HG03378 (cell line): Measurements from ENCODE around the gene KDELR1.
"Not testable (repeated sequence)": the region's sequence is repeated elsewhere in the genome, so short reads cannot be mapped to it uniquely, and the experiment has no call there.

Experiments
- ATAC-seq: cut with Tn5 transposase; IDR thresholded peaks from one replicate; pipeline ENCODE4 v1.9.1; 2021; ENCODE audit warnings: mild to moderate bottlenecking, moderate library complexity; ENCODE audit not compliant: unreplicated experiment

Gene KDELR1

DNA sequence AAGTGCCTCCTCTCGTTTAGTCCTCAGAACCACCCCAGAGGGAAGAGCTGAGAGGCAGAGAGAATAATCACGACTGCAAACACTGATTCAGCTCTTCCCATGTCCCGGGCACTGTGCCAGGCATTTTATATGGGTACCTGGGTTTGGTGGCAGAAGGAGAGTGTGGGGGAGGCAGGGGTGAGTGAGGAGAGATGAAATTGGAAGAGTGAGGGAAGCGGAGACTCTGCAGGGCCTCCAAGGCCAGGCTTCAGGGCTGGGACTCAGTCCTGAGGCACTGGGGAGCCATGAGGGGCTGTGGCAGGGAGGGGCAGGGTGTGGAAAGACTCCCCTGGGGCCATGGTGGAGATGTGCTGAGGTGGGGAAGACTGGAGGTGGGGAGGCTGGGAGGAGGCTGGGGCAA lies 18.4 kb downstream of the KDELR1 start:
- no peak for ATAC-seq

DNA sequence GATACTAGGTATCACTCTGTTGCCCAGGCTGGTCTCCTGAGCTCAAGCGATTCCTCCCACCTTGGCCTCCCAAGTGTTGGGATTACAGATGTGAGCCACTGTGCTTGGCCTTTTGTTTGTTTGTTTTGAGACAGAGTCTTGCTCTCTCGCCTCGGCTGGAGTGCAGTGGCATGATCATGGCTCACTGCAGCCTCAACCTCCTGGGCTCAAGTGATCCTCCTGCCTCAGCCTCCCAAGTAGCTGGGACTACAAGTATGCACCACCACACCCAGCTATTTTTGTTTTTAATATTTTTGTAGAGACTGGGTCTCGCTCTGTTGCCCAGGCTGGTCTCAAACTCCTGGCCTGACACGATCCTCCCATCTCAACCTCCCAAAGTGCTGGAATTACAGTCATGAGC lies 19.6 kb downstream of the KDELR1 start:
- ATAC-seq, result not testable (repeated sequence)

DNA sequence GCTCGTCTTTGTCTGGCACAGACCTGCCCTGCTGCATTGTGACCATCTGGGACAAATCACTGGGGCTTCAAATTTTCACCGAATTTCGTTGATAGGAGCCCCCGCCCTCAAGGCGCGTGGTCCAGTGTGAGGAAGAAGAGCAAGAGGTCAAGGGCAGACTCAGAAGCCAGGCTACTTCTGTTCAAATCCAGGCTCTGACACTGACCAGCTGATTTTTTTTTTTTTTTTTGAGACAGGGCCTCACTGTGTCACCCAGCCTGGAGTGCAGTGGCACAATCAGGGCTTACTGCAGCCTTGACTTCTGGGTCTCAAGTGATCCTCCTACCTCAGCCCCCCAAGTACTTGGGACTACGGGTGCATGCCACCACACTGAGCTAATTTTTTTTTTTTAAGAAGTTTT lies 20.0 kb downstream of the KDELR1 start:
- ATAC-seq, result no peak

DNA sequence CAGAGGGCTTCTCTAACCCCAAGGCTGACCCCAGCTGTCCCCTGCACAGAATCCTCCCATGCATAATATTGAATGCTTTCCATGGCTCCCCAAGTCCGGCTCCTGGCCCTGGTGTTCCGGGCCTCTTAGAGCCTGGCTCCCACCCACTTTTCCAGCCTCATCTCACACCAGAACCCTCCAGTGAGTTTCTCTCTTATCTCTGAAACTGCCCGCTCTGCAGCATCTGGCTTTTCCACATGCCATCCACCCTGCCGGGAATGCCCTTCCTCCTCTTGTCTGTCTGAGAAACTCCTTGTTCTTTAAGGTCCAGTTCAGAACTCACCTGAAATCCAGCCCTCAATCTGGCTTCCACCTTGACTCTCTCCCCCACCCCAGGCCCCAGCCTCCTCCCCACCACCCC lies 20.4 kb downstream of the KDELR1 start:
- no peak for ATAC-seq

DNA sequence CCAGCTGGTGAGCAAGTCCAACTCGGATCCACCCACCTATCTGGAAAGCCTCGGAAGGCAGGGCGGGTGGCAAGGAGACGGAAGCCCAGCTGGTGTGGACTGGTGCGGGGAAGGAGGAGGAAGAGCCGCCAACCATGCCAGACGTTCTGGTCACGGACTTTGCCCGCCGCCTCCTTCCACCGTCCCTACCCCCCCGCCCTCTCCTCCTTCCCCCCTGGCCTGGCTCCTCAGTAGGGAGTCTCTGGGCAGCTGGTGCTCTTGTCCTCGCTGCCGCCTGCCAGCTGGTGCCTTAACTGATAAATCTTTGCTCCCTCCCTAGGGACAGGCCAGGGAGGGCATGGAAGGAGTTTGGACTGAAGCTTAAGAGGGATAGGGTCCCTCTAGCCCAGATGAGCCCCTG lies 22.4 kb downstream of the KDELR1 start:
- no peak for ATAC-seq

DNA sequence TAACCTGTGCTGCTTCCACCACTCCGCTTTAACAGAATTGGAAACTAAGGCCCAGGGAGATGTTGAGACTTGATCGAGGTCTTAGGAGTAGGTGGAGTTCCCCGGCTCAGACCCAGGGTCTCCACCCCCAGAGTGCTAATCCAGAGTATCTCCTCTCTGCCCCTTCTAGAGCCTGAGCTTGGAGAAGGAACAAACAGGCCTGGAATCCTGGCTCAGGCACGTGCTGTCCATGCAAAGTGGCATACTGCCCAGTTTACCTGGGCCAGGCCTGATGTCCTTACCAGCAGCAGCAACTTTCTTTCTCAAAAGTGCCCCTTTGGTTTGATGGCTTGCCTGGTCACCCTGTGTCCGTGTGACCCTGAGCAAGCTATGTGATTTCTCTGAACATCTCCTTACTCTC lies 23.5 kb downstream of the KDELR1 start:
- ATAC-seq, result no peak

DNA sequence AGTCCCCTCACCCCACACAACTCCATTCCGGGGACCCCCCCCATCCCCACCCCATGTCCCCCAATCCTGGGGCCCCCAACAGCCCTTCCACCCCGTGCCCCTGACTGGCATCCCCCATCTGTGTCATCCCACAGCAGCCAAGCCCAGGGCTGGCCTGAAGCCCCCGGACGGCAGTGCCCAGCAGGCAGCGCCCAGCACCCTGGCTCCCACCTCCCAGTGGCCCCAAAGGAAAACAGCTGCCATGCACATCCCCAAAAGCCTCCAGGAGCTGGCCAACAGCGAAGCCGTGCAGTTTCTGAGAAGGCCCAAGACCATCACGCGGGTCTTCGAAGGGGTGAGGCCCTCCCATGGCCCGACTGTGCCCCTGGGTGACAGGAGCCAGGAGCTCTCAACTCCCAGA lies 25.7 kb downstream of the KDELR1 start:
- ATAC-seq, result no peak

DNA sequence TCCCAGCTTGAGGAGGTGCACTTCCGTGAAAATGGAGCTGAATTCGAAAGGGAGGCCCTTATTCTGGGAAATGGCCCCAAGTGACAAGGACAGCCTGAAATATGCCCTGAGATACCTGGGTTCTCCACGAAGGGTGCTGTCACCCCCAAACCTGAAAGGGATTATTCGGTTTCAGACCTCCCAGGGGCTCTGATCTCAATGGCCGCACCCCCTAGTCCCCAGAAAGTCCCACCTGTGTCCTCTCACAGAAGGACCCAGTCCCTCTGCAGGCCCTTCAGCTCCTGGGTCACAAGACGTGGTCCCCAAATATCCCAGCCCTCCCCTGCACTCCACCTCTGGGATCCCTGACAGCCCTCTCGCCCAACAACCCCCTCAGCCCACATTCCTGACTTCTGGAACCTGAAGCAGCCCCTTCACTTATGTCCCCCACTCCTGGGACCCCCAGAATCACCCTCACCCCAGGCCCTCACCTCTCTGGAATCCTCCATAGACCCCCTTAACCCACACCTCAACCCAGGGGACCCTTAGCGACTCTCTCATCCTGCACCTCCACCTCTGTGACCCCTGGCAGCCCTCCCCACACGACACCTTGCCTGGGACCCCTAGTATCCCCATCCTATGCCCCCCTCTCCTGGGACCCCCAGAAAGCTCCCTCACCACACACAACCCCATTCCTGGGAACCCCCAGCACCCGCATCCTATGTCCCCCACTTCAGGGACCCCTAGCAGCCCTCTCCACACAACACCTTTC lies 26.6 kb downstream of the KDELR1 start:
- no peak for ATAC-seq

DNA sequence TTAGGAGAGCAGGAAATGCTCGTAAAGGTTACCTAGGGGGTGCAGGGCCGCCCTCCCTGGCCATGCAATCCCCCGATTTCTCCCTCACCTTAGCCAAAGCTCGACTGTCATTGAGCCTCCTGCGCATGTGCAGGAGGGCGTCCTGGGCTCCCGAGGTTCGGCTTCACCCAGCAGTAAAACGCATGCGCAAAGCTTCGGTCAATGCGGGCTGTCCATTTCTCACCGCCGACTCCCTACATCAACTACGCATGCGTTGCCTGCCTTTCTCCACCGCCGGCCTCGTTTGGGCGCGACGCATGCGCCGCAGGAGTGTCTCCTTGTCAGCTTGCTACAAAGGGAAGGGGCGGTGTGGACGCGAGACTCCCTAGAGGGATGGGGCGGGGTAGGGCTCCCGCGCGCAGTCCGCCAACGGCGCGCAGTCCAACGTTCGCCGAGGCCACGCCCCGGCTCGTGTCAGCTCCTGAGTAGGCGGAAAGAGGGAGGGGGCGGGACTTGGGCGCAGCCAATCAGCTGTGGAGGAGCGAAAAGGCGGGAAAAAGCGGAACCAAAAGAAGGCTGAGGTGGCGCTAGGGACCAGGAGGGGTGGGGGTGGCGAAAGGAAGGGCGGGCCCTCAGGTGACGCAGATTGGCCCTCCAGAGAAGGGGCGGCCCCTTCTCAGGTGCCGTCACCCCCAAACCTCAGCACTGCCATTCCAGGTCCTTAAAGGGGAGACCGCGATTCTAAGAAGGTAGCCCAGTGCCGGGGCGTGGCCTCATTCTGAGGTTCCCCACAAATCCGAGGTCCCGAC lies 27.3 kb downstream of the KDELR1 start, which contains the start of the genes SYNGR4 and TMEM143:
Gene SYNGR4 (plus strand): TSS at position 558 of the 788 bp plus-strand sequence. CDS start 1,476 bp downstream, outside the sequence.
Gene TMEM143 (minus strand): TSS at position 131 of the 788 bp plus-strand sequence. CDS start 20 bp downstream, at position 111.
- peak; percentile 67 for ATAC-seq

DNA sequence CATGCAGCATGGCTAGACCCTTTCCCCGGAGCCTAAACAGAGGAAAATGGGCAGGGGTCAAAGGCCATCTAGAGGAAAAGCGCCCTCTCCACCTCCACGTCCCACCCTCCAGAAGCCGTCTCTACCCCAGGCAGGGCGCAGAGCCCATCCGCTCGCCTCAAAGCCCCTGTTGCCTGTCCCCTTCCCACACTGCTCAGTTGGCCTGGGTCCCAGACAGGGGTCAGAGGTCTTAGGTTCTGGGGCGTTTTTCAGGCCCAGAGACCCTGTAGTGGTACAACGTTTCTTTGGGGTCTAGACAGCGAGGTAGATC lies 27.9 kb downstream of the KDELR1 start:
- ATAC-seq, result peak; percentile 6

DNA sequence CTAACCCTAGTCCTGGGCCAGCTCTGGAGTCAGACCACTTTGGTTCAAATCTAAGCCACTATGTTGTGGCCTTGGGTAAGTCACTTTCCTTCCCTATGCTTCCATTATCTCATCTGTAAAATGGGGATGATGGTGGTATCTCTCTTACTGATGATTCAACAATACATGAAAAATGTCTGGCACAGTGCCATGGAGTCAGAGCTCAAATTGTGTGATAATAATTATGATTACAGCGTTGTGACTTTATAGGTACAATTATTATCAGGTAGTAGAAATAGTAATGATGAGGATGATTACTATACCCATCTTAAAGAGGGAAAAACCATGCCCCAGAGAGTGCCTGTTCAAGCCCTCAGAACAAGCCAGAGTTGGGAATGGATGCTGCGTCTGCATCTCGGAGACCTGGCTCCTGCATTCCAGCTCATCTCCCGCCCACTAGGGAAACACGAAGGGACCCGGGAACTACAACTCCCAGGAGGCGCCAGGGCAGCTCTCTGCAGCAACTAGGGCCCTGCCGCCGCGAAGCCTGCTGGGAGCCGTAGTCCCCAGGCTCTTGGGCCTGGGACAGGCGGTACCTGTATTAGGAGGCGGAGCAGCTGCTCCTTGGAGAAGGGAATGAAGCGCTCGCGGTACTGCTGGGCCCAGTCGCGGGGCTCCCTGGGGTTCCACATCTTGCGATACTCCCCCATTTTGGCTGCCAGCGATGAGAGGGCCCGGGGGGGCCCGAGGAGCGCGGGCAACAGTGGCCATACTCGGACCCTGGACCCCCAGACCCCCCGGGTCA lies 28.4 kb downstream of the KDELR1 start:
- ATAC-seq, result peak; percentile 36

DNA sequence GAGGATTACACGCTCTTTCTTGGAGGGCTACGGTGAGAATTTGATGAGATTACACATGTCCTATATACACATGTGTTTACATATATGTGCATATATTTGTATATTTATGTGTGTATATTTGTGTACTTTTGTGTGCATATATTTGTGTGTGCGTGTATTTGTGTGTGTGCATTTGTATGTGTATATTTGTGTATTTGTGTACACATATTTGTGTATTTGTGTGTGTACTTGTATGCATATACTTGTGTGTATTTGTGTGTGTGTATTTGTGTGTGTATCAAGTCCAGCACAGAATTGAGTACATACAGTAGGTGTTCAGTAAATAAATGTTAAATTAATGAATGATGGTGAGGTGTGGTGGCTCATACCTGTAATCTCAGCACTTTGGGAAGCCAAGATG lies 29.4 kb downstream of the KDELR1 start:
- no peak for ATAC-seq

DNA sequence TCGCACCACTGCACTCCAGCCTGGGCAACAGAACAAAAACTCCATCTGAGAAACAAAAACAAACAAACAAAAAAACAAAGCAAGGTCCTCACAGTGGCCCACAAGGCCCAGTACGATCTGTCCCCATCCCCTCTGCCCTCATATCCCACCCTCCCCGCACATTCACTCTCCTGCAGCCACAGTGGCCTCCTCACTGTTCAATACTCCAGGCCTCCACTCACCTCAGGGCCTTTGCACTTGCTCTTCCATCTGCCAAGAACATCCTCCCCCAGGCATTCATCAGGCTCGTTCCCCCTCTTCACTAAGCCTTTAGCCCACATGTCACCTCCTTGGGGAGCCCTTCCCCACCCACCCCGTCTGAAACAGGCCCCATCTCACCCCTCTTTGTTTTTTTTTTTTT lies 32.2 kb downstream of the KDELR1 start:
- no peak for ATAC-seq

DNA sequence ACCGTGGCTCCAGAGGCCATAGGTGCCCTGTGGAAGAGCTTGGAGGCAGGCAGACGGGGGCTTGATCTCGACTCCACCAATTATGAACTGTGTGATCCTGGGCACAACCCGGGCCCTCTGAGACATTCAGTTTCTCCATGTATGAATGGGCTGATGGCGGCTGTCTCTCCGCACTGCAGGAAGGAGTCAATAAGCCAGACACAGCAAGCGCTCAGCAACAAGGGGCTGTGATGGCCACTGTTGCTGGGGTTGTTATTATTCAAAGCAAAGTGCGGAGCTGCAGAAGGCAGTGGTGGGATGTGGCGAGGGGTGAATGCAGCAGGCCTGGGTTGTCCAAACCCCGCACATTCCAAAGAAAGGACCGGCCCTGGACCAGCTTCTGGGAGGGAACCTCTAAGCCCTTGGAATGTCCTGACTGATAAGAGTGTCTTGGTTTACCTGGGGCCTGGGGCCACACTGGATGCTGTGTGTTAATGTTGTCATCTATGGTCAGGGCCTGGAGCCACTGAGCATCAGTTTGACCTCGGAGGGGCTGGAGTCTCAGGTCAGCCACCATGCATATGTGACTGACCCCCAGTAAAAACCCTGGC lies 35.9 kb downstream of the KDELR1 start:
- no peak for ATAC-seq

DNA sequence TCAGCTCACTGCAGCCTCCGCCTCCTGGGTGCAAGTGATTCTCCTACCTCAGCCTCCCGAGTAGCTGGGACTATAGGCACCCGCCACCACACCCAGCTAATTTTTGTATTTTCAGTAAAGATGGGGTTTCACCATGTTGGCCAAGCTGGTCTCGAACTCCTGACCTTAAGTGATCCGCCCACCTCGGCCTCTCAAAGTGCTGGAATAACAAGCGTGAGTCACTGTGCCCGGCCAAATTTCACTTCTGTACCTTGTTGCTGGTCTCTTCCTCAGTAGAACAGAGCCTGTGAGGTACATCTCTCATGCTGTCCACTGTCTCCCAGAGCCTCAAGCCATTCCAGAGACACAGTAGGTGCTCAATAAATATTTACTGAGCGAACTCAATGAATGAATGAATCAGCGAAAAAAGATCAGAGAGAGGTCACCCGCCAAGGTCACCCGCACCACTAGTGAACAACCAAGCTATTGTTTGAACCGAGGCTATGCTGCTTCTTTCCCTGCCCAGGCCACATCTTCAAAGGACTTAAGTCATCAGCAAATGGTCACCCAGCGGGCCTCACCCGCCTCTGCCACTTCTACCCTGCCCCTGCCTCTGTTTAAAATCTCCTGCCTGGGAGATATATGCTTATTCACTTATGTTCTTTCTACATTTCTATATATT lies 36.9 kb downstream of the KDELR1 start:
- ATAC-seq, result no peak

DNA sequence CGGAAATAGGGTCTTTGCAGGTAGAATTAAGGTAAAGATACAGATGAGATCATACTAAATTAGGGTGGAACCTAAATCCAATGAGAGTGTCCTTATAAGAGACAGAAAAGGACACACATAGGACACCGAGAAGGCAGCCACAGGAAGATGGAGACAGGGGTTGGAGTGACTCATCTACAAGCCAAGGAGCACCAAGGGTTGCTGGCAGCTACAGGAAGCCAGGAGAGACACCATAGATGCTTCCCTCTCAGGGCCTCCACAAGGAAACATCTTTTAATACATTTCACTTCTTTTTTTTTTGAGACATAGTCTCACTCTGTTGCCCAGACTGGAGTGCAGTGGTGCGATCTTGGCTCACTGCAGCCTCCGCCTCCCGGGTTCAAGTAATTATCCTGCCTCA lies 37.7 kb downstream of the KDELR1 start:
- ATAC-seq, result no peak

DNA sequence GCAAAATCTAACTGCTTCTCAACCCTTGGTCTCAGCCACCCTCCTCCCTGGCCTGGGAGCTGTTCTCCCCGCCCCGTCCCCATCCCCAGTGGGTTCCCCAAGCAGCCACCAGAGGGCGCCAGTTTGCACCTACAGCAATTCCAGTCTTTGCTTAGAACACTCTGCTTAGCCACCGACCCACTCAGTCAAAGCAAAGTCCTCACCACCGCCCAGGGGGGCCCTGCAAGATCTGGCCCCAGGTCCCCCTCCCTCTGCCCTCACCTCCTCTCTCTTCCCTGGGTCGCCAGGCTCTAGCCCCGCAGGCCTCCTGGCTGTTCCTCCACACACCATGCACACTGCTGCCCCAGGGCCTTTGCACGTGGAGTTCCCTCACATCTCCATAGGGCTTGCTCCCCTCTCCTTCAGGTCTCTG lies 40.0 kb downstream of the KDELR1 start:
- ATAC-seq, result no peak

DNA sequence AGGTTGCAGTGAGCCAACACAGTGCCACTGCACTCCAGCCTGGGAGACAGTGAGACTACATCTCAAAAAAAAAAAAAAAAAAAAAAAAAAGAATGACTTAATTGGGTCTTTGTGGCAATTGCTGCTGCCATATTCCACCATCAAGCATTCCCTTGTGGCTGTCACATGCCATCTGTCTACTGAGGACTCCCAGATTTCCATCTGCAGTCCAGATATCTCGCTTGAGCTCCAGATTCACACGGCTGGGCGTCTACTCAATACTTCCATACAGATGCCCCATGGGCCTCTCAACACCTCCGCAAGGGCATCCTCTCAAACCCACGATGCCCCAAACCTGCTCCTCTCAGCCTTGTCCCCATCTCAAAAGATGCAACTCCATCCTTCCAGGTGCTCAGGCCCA lies 40.5 kb downstream of the KDELR1 start:
- ATAC-seq, result no peak

DNA sequence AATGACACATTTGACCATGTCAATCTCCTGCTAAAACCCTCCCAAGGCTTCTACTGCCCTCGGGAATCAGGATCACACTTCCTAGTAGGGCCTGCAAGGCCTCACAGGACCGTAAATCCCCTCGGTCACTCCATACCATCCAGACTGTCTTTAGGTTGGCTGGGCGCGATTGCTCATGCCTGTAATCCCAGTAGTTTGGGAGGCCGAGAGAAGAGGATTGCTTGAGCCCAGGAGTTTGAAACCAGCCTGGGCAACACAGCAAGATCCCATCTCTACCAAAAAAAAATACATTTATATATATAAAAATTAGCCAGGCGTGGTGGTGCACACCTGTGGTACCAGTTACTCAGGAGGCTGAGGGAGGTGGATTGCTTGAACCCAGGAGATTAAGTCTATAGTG lies 42.6 kb downstream of the KDELR1 start:
- ATAC-seq, result no peak

DNA sequence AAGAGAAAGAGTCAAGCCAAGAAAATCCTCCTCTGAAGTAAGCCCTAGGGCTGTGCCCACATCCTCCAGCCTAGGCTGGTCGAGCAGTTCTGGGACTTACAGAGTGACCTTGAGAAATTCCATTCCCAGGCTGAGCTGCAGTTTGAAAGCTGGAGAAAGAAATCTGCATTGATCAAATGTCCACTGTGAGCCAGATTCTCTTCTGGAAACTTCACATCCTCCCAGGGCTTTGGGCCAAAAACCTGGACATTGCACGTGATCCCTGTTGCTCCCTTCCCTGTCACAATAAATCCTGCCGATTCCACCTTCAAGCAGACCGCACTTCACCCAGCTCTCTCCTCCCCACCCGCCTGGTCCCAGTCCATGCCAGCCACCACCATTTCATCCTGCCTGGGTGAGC lies 43.3 kb downstream of the KDELR1 start:
- ATAC-seq, result no peak

DNA sequence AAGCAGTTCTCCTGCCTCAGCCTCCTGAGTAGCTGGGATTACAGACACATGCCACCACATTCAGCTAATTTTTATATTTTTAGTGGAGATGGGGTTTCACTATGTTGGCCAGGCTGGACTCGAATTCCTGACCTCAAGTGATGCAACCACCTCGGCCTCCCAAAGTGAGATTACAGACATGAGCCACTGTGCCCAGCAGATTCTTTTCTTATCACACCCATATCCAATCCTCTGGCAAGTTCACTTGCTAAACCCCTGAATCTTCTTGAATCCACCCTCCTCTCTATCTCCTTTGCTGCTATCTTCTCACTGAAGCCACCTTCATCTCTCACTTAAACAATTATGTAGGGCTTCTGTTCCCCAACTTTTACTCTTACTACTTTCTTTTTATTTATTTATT lies 45.2 kb downstream of the KDELR1 start:
- no peak for ATAC-seq
